Measurements from ENCODE around the gene IL17RB.
A peak's percentile ranks its signal among the peaks of the same experiment; 100 is the strongest.

IL17RB gene

GRCh38 chr3:53890726-53891475 lies 44.5 kb downstream of the IL17RB start:
- peak; percentile 32 for DNase-seq (ENCODE audit: extremely low spot score)
- CTCF ChIA-PET = interaction anchor here (0.6 to 0.7 kb wide), 2 partner anchors 17 to 29 kb away, joined by 3 to 5 read pairs; no protein-coding TSS in a partner anchor
- POLR2A ChIA-PET = interaction anchor here (0.9 to 2.2 kb wide), 8 partner anchors 10 to 103 kb away, joined by 3 to 17 read pairs (median 4); partner anchors contain the start of gene ACTR8

GRCh38 chr3:53891497-53892285 lies 45.3 kb downstream of the IL17RB start, which contains the start of gene SELENOK:
TSS of gene SELENOK (minus strand) at chr3:53891859.
- POLR2A ChIA-PET = interaction anchor here (0.6 to 2.2 kb wide), 11 partner anchors 8 to 47 kb away, joined by 3 to 17 read pairs (median 5); partner anchors contain the start of gene ACTR8
- CTCF ChIA-PET = interaction anchor here (0.5 to 0.7 kb wide), 3 partner anchors 18 to 536 kb away, joined by 3 to 5 read pairs (median 3); no protein-coding TSS in a partner anchor
- peak; percentile 90 for TF ChIP-seq PKNOX1 (IDR thresholded peaks at IDR 0.05)
- TF ChIP-seq L3MBTL2 (conservative IDR thresholded peaks at IDR 0.05) = peak; percentile 91
- TF ChIP-seq ELF4 (IDR thresholded peaks at IDR 0.05) = 0 out of 2 replicates have a peak, but pooled peaks have one; percentile 15
- no peak for TF ChIP-seq HDGF (IDR thresholded peaks at IDR 0.05; ENCODE audit: borderline replicate concordance)
- TF ChIP-seq ARNT (IDR thresholded peaks at IDR 0.05) = no peak
- DNase-seq (ENCODE audit: extremely low spot score) = peak; percentile 96

More at GRCh38 chr3:53890726-53891475, 44.5 kb downstream of the IL17RB start:
- no peak for TF ChIP-seq ZNF384 (IDR thresholded peaks at IDR 0.05)
- TF ChIP-seq SP1 (IDR thresholded peaks at IDR 0.05) = no peak
- TF ChIP-seq FOXA1 (IDR thresholded peaks at IDR 0.05) = no peak
- TF ChIP-seq ELF4 (IDR thresholded peaks at IDR 0.05) = no peak
- no peak for TF ChIP-seq FOXK2 (IDR thresholded peaks at IDR 0.05)
- TF ChIP-seq HDGF (IDR thresholded peaks at IDR 0.05; ENCODE audit: borderline replicate concordance) = no peak
- TF ChIP-seq FOXM1 (IDR thresholded peaks at IDR 0.05; ENCODE audit: borderline replicate concordance) = no peak
- TF ChIP-seq L3MBTL2 (conservative IDR thresholded peaks at IDR 0.05) = no peak
- TF ChIP-seq BHLHE40 (IDR thresholded peaks at IDR 0.05; ENCODE audit: borderline replicate concordance) = no peak
- no peak for TF ChIP-seq PKNOX1 (IDR thresholded peaks at IDR 0.05)
- no peak for TF ChIP-seq LEF1 (IDR thresholded peaks at IDR 0.05; ENCODE audit: borderline replicate concordance)
- TF ChIP-seq SUZ12 (IDR thresholded peaks at IDR 0.05) = no peak
- TF ChIP-seq ARNT (IDR thresholded peaks at IDR 0.05) = no peak
- TF ChIP-seq CTBP1 (IDR thresholded peaks at IDR 0.05; ENCODE audit: borderline replicate concordance) = no peak
- TF ChIP-seq TARDBP (IDR thresholded peaks at IDR 0.05) = no peak
- no peak for TF ChIP-seq NFRKB (IDR thresholded peaks at IDR 0.05)

GRCh38 chr3:53892286-53892637 lies 45.9 kb downstream of the IL17RB start:
- no peak for DNase-seq (ENCODE audit: extremely low spot score)
- TF ChIP-seq ELF4 (IDR thresholded peaks at IDR 0.05) (no peak), NFRKB (IDR thresholded peaks at IDR 0.05) (no peak), ARNT (IDR thresholded peaks at IDR 0.05) (no peak), L3MBTL2 (conservative IDR thresholded peaks at IDR 0.05) (peak; percentile 68), CTBP1 (IDR thresholded peaks at IDR 0.05; ENCODE audit: borderline replicate concordance) (no peak), SUZ12 (IDR thresholded peaks at IDR 0.05) (no peak)
- ChIA-PET CTCF (interaction anchor here (0.6 kb wide), 1 partner anchor 28 kb away, joined by 3 read pairs; no protein-coding TSS in a partner anchor), POLR2A (interaction anchor here (1.0 to 2.2 kb wide), 8 partner anchors 9 to 47 kb away, joined by 3 to 17 read pairs (median 6); partner anchors contain the start of gene ACTR8)

GRCh38 chr3:53899750-53900149 lies 53.4 kb downstream of the IL17RB start:
- ChIA-PET CTCF (no interaction called here), POLR2A (interaction anchor here (2.8 kb wide), 1 partner anchor 9 kb away, joined by 14 read pairs; the partner anchor contains the start of gene SELENOK)
- no peak for DNase-seq (ENCODE audit: extremely low spot score)
- no peak for TF ChIP-seq LEF1 (IDR thresholded peaks at IDR 0.05; ENCODE audit: borderline replicate concordance)
- no peak for TF ChIP-seq FOXK2 (IDR thresholded peaks at IDR 0.05)
- TF ChIP-seq ELF4 (IDR thresholded peaks at IDR 0.05) = no peak
- TF ChIP-seq CTBP1 (IDR thresholded peaks at IDR 0.05; ENCODE audit: borderline replicate concordance) = no peak
- no peak for TF ChIP-seq SUZ12 (IDR thresholded peaks at IDR 0.05)
- no peak for TF ChIP-seq PKNOX1 (IDR thresholded peaks at IDR 0.05)
- TF ChIP-seq ARNT (IDR thresholded peaks at IDR 0.05) = no peak
- TF ChIP-seq FOXA1 (IDR thresholded peaks at IDR 0.05) = no peak
- no peak for TF ChIP-seq BHLHE40 (IDR thresholded peaks at IDR 0.05; ENCODE audit: borderline replicate concordance)
- no peak for TF ChIP-seq FOXM1 (IDR thresholded peaks at IDR 0.05; ENCODE audit: borderline replicate concordance)
- no peak for TF ChIP-seq SP1 (IDR thresholded peaks at IDR 0.05)
- TF ChIP-seq ZNF384 (IDR thresholded peaks at IDR 0.05) = no peak
- TF ChIP-seq TARDBP (IDR thresholded peaks at IDR 0.05) = no peak
- TF ChIP-seq NFRKB (IDR thresholded peaks at IDR 0.05) = no peak
- no peak for TF ChIP-seq L3MBTL2 (conservative IDR thresholded peaks at IDR 0.05)
- no peak for TF ChIP-seq HDGF (IDR thresholded peaks at IDR 0.05; ENCODE audit: borderline replicate concordance)

GRCh38 chr3:53900666-53901331 lies 54.4 kb downstream of the IL17RB start:
- CTCF ChIA-PET = no interaction called here
- POLR2A ChIA-PET = interaction anchor here (2.8 kb wide), 1 partner anchor 10 kb away, joined by 14 read pairs; the partner anchor contains the start of gene SELENOK
- TF ChIP-seq NFRKB (IDR thresholded peaks at IDR 0.05) (no peak), ELF4 (IDR thresholded peaks at IDR 0.05) (no peak), FOXA1 (IDR thresholded peaks at IDR 0.05) (no peak), LEF1 (IDR thresholded peaks at IDR 0.05; ENCODE audit: borderline replicate concordance) (no peak), CTBP1 (IDR thresholded peaks at IDR 0.05; ENCODE audit: borderline replicate concordance) (no peak), FOXK2 (IDR thresholded peaks at IDR 0.05) (no peak), ZNF384 (IDR thresholded peaks at IDR 0.05) (no peak), ARNT (IDR thresholded peaks at IDR 0.05) (no peak), PKNOX1 (IDR thresholded peaks at IDR 0.05) (no peak), FOXM1 (IDR thresholded peaks at IDR 0.05; ENCODE audit: borderline replicate concordance) (no peak), HDGF (IDR thresholded peaks at IDR 0.05; ENCODE audit: borderline replicate concordance) (no peak), TARDBP (IDR thresholded peaks at IDR 0.05) (no peak), BHLHE40 (IDR thresholded peaks at IDR 0.05; ENCODE audit: borderline replicate concordance) (no peak), SUZ12 (IDR thresholded peaks at IDR 0.05) (no peak), SP1 (IDR thresholded peaks at IDR 0.05) (no peak)
- DNase-seq (ENCODE audit: extremely low spot score) = no peak

All from HEK293T (cell line).